ENCODE results near the gene GRAMD4.

GRCh38 chr22:46591930-46592329 lies 28.3 kb upstream of the GRAMD4 start:
- no peak for TF ChIP-seq POLR2A (IDR thresholded peaks at IDR 0.05)
- TF ChIP-seq, protein P1, sequence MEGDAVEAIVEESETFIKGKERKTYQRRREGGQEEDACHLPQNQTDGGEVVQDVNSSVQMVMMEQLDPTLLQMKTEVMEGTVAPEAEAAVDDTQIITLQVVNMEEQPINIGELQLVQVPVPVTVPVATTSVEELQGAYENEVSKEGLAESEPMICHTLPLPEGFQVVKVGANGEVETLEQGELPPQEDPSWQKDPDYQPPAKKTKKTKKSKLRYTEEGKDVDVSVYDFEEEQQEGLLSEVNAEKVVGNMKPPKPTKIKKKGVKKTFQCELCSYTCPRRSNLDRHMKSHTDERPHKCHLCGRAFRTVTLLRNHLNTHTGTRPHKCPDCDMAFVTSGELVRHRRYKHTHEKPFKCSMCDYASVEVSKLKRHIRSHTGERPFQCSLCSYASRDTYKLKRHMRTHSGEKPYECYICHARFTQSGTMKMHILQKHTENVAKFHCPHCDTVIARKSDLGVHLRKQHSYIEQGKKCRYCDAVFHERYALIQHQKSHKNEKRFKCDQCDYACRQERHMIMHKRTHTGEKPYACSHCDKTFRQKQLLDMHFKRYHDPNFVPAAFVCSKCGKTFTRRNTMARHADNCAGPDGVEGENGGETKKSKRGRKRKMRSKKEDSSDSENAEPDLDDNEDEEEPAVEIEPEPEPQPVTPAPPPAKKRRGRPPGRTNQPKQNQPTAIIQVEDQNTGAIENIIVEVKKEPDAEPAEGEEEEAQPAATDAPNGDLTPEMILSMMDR (IDR thresholded peaks at IDR 0.05): no peak

Data from transverse colon (tissue), 3 donors.